ENCODE measurements around the gene CPT1C. TPM values are rescaled to one million over a fixed set of nuclear protein-coding genes. Genes with fewer than 3 reads are reported as not detected.

The CPT1C gene
- total RNA-seq, 4 donors from 2014 or later, result 1.5 to 10.9 (median 2.2) TPM

GRCh38 chr19:49749771-49750170 lies 58.9 kb downstream of the CPT1C start:
- in situ Hi-C loops (cut with MboI; ENCODE audit: low pct_ligation_motif_present in 1 of 4, low pct_unique_long_range_greater_than_20kb in 1 of 4, low sequenced_read_pairs in 3 of 4), result no loop called here
- no peak for TF ChIP-seq POLR2A (IDR thresholded peaks at IDR 0.05)
- TF ChIP-seq EP300 (IDR thresholded peaks at IDR 0.05; ENCODE audit: low read depth), result no peak
- TF ChIP-seq CTCF (IDR thresholded peaks at IDR 0.05), result no peak
- no peak for TF ChIP-seq POLR2AphosphoS5 (IDR thresholded peaks at IDR 0.05)
- no peaks in the 10 kb centered on the region for H3K4me1 ChIP-seq
- intact Hi-C loops (cut with DNase I; ENCODE audit: low total_unique reads), result no loop called here
- H3K4me3 ChIP-seq, result no peak overlapping the region
- no peaks in the 10 kb centered on the region for H3K27me3 ChIP-seq
- H3K27ac ChIP-seq, result no peak overlapping the region
- H3K9me3 ChIP-seq, result no peaks in the 10 kb centered on the region
- H3K36me3 ChIP-seq, result no peaks in the 10 kb centered on the region
- no peak for DNase-seq
- WGBS, 2 donors (ENCODE audit: low coverage in 1 of 2), result 63 to 67% methylated on average over 1 of the region's 1 CpG

GRCh38 chr19:49752701-49753100 lies 61.8 kb downstream of the CPT1C start:
- TF ChIP-seq POLR2AphosphoS5 (IDR thresholded peaks at IDR 0.05) (no peak), CTCF (IDR thresholded peaks at IDR 0.05) (no peak), POLR2A (IDR thresholded peaks at IDR 0.05) (no peak), EP300 (IDR thresholded peaks at IDR 0.05; ENCODE audit: low read depth) (no peak)
- DNase-seq, result no peak
- Histone ChIP-seq H3K27ac (no peak overlapping the region), H3K4me1 (no peaks in the 10 kb centered on the region), H3K27me3 (no peaks in the 10 kb centered on the region), H3K4me3 (no peak overlapping the region), H3K36me3 (no peaks in the 10 kb centered on the region), H3K9me3 (peaks cover 0 to 9% of the 10 kb centered on the region in 2 donors)
- WGBS, 2 donors (ENCODE audit: low coverage in 1 of 2), result 20 to 70% methylated on average over 1 of the region's 1 CpG
- intact Hi-C loops (cut with DNase I; ENCODE audit: low total_unique reads), result no loop called here
- in situ Hi-C loops (cut with MboI; ENCODE audit: low pct_ligation_motif_present in 1 of 4, low pct_unique_long_range_greater_than_20kb in 1 of 4, low sequenced_read_pairs in 3 of 4), result no loop called here

- WGBS, 2 donors (ENCODE audit: low coverage in 1 of 2), result 85 to 93% methylated on average over 3 of the region's 3 CpGs
- Histone ChIP-seq H3K36me3 (no peaks in the 10 kb centered on the region), H3K4me3 (no peak overlapping the region), H3K4me1 (no peaks in the 10 kb centered on the region), H3K27me3 (no peaks in the 10 kb centered on the region), H3K27ac (no peak overlapping the region), H3K9me3 (peaks cover 0 to 9% of the 10 kb centered on the region in 2 donors)
- in situ Hi-C loops (cut with MboI; ENCODE audit: low pct_ligation_motif_present in 1 of 4, low pct_unique_long_range_greater_than_20kb in 1 of 4, low sequenced_read_pairs in 3 of 4), result no loop called here
- intact Hi-C loops (cut with DNase I; ENCODE audit: low total_unique reads), result no loop called here
- DNase-seq, result no peak
- no peak for TF ChIP-seq EP300 (IDR thresholded peaks at IDR 0.05; ENCODE audit: low read depth)
- no peak for TF ChIP-seq POLR2AphosphoS5 (IDR thresholded peaks at IDR 0.05)
- no peak for TF ChIP-seq CTCF (IDR thresholded peaks at IDR 0.05)
- no peak for TF ChIP-seq POLR2A (IDR thresholded peaks at IDR 0.05)
Measured at GRCh38 chr19:49755956-49756355, 65.0 kb downstream of the CPT1C start.

- intact Hi-C loops (cut with DNase I; ENCODE audit: low total_unique reads), result no loop called here
- 30% methylated on average over 7 of the region's 7 CpGs; no CpG with 5 or more reads in 1 of the 2 donors for WGBS, 2 donors (ENCODE audit: low coverage in 1 of 2)
- in situ Hi-C loops (cut with MboI; ENCODE audit: low pct_ligation_motif_present in 1 of 4, low pct_unique_long_range_greater_than_20kb in 1 of 4, low sequenced_read_pairs in 3 of 4), result no loop called here
- TF ChIP-seq CTCF (IDR thresholded peaks at IDR 0.05) (no peak), POLR2AphosphoS5 (IDR thresholded peaks at IDR 0.05) (no peak), POLR2A (IDR thresholded peaks at IDR 0.05) (no peak), EP300 (IDR thresholded peaks at IDR 0.05; ENCODE audit: low read depth) (no peak)
- no peaks in the 10 kb centered on the region for H3K27me3 ChIP-seq
- H3K9me3 ChIP-seq, result peaks cover 0 to 9% of the 10 kb centered on the region in 2 donors
- H3K4me3 ChIP-seq, result no peak overlapping the region
- no peak for DNase-seq
- no peaks in the 10 kb centered on the region for H3K4me1 ChIP-seq
- no peak overlapping the region for H3K27ac ChIP-seq
- no peaks in the 10 kb centered on the region for H3K36me3 ChIP-seq
Measured at GRCh38 chr19:49758292-49758691, 67.4 kb downstream of the CPT1C start.
